Spleen (tissue), 11 donors: ENCODE data around the gene MAP4K4. TPM values are rescaled to one million over a fixed set of nuclear protein-coding genes. Genes with fewer than 3 reads are reported as not detected.

Experiments used
- DNase-seq: peaks from one replicate; pipeline ENCODE4 v3.0.0-alpha.2; 2020
- H3K27ac ChIP-seq, 8 donors: fragments of 200-600 bp; sonication (generic) in 7 of 8; 1 replicate in 4 of 8; 2 replicates in 4 of 8; pipeline versions ENCODE4 v1.5.0 to v1.8.0; 2016 to 2021; ENCODE audit warnings: inconsistent platforms in 4 of 8, mild to moderate bottlenecking in 4 of 8, moderate library complexity in 1 of 8
- H3K27me3 ChIP-seq, 7 donors: fragments of 200-600 bp; sonication (generic) in 6 of 7; replicated peaks in 1 of 7; 1 replicate in 4 of 7; 2 replicates in 3 of 7; pipeline versions ENCODE4 v1.5.0 to v1.8.0; 2016 to 2021; ENCODE audit warnings: inconsistent platforms in 3 of 7, mild to moderate bottlenecking in 1 of 7
- H3K36me3 ChIP-seq, 6 donors: fragments of 200-600 bp; sonication (generic) in 5 of 6; 1 replicate in 4 of 6; 2 replicates in 2 of 6; pipeline versions ENCODE4 v1.5.0 to v1.8.0; 2016 to 2021; ENCODE audit warnings: inconsistent platforms in 2 of 6
- H3K4me1 ChIP-seq, 6 donors: fragments of 200-600 bp; sonication (generic) in 5 of 6; 1 replicate in 3 of 6; 2 replicates in 3 of 6; pipeline versions ENCODE4 v1.5.0 to v1.8.0; 2016 to 2021; ENCODE audit warnings: inconsistent platforms in 3 of 6
- H3K4me3 ChIP-seq, 8 donors: fragments of 200-600 bp; sonication (generic) in 7 of 8; 1 replicate in 4 of 8; 2 replicates in 4 of 8; pipeline versions ENCODE4 v1.5.0 to v1.8.0; 2016 to 2021; ENCODE audit warnings: inconsistent platforms in 4 of 8, mild to moderate bottlenecking in 4 of 8, moderate library complexity in 2 of 8
- H3K9me3 ChIP-seq, 8 donors: fragments of 200-600 bp; sonication (generic) in 7 of 8; 1 replicate in 4 of 8; 2 replicates in 4 of 8; pipeline versions ENCODE4 v1.5.0 to v1.8.0; 2016 to 2021; ENCODE audit warnings: inconsistent platforms in 4 of 8
- CTCF ChIP-seq, 11 experiments: fragments of 200-600 bp in 7 of 11; fragments of 450-650 bp in 4 of 11; sonication (generic) in 4 of 11; IDR thresholded peaks in 8 of 11; conservative IDR thresholded peaks in 3 of 11; 1 replicate in 7 of 11; 2 replicates in 4 of 11; pipeline versions ENCODE4 v1.4.0 to v1.8.0; 2016 to 2021; ENCODE audit warnings: antibody characterized with exemption in 11 of 11, inconsistent platforms in 4 of 11, mild to moderate bottlenecking in 1 of 11
- POLR2A ChIP-seq, 3 donors: fragments of 450-650 bp; IDR thresholded peaks; one replicate each; pipeline ENCODE4 v1.5.1; 2017; ENCODE audit warnings: antibody characterized with exemption in 3 of 3, mild to moderate bottlenecking in 1 of 3
- POLR2AphosphoS5 ChIP-seq, 3 donors: sonication (generic); formaldehyde crosslinking; IDR thresholded peaks; one replicate each; pipeline ENCODE4 v1.5.1; 2017; ENCODE audit warnings: antibody characterized with exemption in 3 of 3
- WGBS, 5 donors: extraction: QIAGEN DNeasy Blood & Tissue Kit in 3 of 5; methylation state at CpG; one replicate each; pipeline versions ENCODE4 v1.1.5 to v1.1.7; 2013 to 2018; 5-methylcytosine and 5-hydroxymethylcytosine counted together
- intact Hi-C: fragments of 100-400 bp; cut with DNase I; formaldehyde crosslinking; loops from one replicate; pipeline ENCODE4 v1.15.0; 2023; ENCODE audit warnings: low total_unique reads
- polyA plus RNA-seq, 3 donors: library from polyadenylated mRNA; stranded (reverse); fragments of 200-250 nt; gene quantifications; one replicate each; pipeline ENCODE4 v1.2.1, GENCODE V29; 2013
- total RNA-seq, 7 donors: library from RNA; depleted of rRNA in 3 of 7; stranded (reverse); fragments of >200 nt in 3 of 7; fragmentation: NEBNext Ultra II Directional in 4 of 7; extraction: Animal tissue kit (Norgen Biotek cat#: 25700) in 4 of 7; gene quantifications; one replicate each; pipeline versions ENCODE4 v1.1.0 to v1.2.1, GENCODE V29; 2016 to 2021
- donor health status: healthy with polysubstance abuse.
- donor health status: DM: no; HTN: no; CAD: no; lungs with moderate emphysema.
- donor health status: DM: no; HTN: no; CAD: no.
- donor health status: Bipolar disorder and iron deficiency.
- donor health status: healthy.
- donor health status: DM: no; HTN: no; CAD: no.
- donor health status: DM: yes; HTN: yes; CAD: no.

MAP4K4 gene
- total and polyA plus RNA-seq, 10 donors, result 16.7 to 108 (median 71.7) TPM

DNA sequence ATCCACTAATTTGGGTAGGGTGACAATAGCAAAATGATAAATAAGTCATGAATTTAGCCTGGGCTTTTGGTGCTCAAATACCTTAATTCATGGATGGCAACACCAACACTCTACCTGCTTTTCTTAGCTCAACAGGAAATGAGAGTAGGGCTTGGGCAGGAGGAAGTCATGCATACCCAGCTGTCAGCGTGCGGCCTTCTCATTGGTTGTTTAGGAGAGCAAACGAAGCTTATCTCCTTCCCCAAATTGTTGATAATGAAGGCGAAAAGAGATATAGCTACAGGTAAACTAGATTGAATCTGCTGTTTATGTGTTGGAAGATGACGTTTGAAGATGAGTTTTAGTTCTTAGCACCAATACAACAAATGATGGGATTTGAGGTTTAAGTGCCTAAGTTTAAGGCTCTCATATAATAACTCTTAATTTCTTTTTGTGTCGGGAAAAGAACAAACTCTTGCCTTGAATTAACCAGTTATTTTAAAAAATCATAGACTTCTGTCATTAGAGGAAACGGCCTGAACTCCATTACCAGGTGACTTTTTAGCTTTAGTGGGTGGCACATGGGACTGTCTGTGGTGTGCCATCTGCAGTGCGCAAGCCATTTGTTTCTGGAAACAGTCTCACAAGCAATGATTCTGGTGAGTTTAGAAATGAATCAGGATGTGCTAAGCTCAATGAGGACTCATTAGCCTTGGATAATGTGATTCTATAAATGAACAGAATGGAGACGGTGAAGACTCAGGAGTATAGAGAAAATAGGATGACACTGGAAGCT lies 19.8 kb downstream of the MAP4K4 start:
- no peaks in the 10 kb centered on the region for H3K27me3 ChIP-seq
- DNase-seq, result peak; percentile 88
- H3K4me3 ChIP-seq, result peak overlapping the region in 1 of 8 donors; percentile 40
- WGBS, 5 donors, result 45 to 62% (median 52%) methylated on average over 9 of the region's 9 CpGs
- intact Hi-C loops, result no loop called here
- no peaks in the 10 kb centered on the region for H3K36me3 ChIP-seq
- no peaks in the 10 kb centered on the region for H3K9me3 ChIP-seq
- H3K4me1 ChIP-seq, result peaks cover 31 to 100% (median 95%) of the 10 kb centered on the region in 6 donors
- peak overlapping the region; percentile 64 to 92 (median 82) for H3K27ac ChIP-seq
- TF ChIP-seq POLR2AphosphoS5 (IDR thresholded peaks at IDR 0.05), result peak in 1 of 3 donors; percentile 73
- TF ChIP-seq CTCF (IDR thresholded peaks at IDR 0.05 in 8 of 11, conservative IDR thresholded peaks at IDR 0.05 in 3 of 11), result no peak

DNA sequence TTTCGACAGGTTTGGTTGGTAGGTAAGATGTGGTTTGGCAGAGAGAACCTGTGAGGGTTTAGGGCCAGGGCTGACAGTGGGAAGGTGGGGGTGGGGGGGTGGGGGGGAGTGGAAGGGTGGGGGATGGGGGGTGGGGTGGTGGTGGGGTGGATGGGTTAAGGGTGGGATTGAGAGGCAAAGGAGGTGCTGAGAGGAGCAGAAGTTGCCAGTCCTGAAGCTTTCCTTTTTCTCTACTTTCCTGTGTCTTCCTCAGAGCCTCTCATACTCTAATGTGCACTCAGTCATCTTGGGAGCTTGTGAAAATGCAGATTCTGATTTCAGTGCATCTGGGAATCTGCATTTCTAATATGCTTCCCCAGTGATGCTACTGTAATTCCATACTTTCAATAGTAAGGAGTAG lies 21.0 kb downstream of the MAP4K4 start:
- H3K4me3 ChIP-seq, result peak overlapping the region in 1 of 8 donors; percentile 15
- H3K9me3 ChIP-seq, result no peaks in the 10 kb centered on the region
- intact Hi-C loops, result no loop called here
- 66 to 79% (median 76%) methylated on average over 1 of the region's 1 CpG for WGBS, 5 donors
- TF ChIP-seq POLR2AphosphoS5 (IDR thresholded peaks at IDR 0.05) (no peak), CTCF (IDR thresholded peaks at IDR 0.05 in 8 of 11, conservative IDR thresholded peaks at IDR 0.05 in 3 of 11) (no peak), POLR2A (IDR thresholded peaks at IDR 0.05) (no peak)
- H3K27me3 ChIP-seq, result no peaks in the 10 kb centered on the region
- no peaks in the 10 kb centered on the region for H3K36me3 ChIP-seq
- peak overlapping the region; percentile 24 to 92 (median 82) for H3K27ac ChIP-seq
- peaks cover 31 to 100% (median 96%) of the 10 kb centered on the region in 6 donors for H3K4me1 ChIP-seq
- no peak for DNase-seq

DNA sequence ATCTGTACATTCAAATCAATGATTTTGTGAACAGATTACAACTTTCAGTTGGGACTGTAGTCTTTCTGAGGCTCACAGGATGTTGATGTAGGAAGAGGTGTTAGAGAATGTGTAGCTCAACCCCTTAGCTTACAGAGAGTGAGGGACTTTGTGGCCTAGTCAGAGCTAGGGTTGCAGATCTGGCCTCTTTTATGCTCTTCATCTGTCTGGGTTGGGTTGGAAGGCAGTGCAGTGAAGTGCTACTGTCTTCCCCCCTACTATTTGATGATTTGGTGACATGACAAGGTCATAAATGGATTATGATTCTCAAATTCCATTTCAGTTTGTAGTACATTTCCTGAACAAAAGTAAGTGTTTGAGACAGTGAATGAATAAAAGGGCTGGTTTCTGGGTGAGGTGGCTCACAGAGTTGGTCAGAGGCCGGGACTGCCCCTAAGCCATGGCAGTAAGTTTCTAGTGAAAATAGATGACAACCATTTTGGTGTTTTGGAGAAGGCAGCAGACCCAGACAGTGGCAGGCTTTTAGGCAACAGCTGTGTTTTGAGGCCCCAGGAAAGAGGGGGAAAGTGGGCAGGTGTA lies 21.6 kb downstream of the MAP4K4 start:
- Histone ChIP-seq H3K4me1 (peaks cover 31 to 100% (median 95%) of the 10 kb centered on the region in 6 donors), H3K36me3 (no peaks in the 10 kb centered on the region), H3K27ac (peak overlapping the region; percentile 24 to 92 (median 80)), H3K9me3 (no peaks in the 10 kb centered on the region), H3K4me3 (peak overlapping the region in 1 of 8 donors; percentile 15), H3K27me3 (no peaks in the 10 kb centered on the region)
- TF ChIP-seq CTCF (IDR thresholded peaks at IDR 0.05 in 8 of 11, conservative IDR thresholded peaks at IDR 0.05 in 3 of 11), result no peak
- peak in 1 of 3 donors; percentile 58 for TF ChIP-seq POLR2AphosphoS5 (IDR thresholded peaks at IDR 0.05)
- no peak for DNase-seq
- WGBS, 5 donors, result 71 to 81% (median 74%) methylated on average over 1 of the region's 1 CpG
- intact Hi-C loops, result no loop called here

GRCh38 chr2:101720732-101721131 lies 23.2 kb downstream of the MAP4K4 start:
- H3K9me3 ChIP-seq, result no peaks in the 10 kb centered on the region
- no peaks in the 10 kb centered on the region for H3K27me3 ChIP-seq
- H3K4me3 ChIP-seq, result no peak overlapping the region
- H3K36me3 ChIP-seq, result no peaks in the 10 kb centered on the region
- peak overlapping the region in 7 of 8 donors; percentile 6 to 92 (median 82) for H3K27ac ChIP-seq
- intact Hi-C loops, result no loop called here
- TF ChIP-seq CTCF (IDR thresholded peaks at IDR 0.05 in 8 of 11, conservative IDR thresholded peaks at IDR 0.05 in 3 of 11), result no peak
- peaks cover 22 to 100% (median 94%) of the 10 kb centered on the region in 6 donors for H3K4me1 ChIP-seq
- no peak for DNase-seq
- WGBS, 5 donors, result 94 to 100% (median 96%) methylated on average over 1 of the region's 1 CpG
